Mesendoderm (in vitro differentiated cells): ENCODE measurements around the gene WNK2.

ENCODE experiments used
- DNase-seq: peaks from one replicate; pipeline ENCODE4 v3.0.0; 2013
- H2AK5ac ChIP-seq: 2 replicates; pipeline ENCODE4 v1.6.1; 2013; ENCODE audit warnings: low read length, inconsistent platforms
- H2BK120ac ChIP-seq: 2 replicates; pipeline ENCODE4 v1.6.1; 2013; ENCODE audit warnings: low read depth, mild to moderate bottlenecking, low read length, moderate library complexity, mixed read lengths
- H2BK15ac ChIP-seq: replicated peaks from 2 replicates; pipeline ENCODE4 v1.6.1; 2013; ENCODE audit warnings: low read depth, mild to moderate bottlenecking, moderate library complexity
- H2BK5ac ChIP-seq: 2 replicates; pipeline ENCODE4 v1.6.1; 2013; ENCODE audit warnings: low read length, inconsistent platforms
- H3K18ac ChIP-seq: 2 replicates; pipeline ENCODE4 v1.6.1; 2013; ENCODE audit warnings: mild to moderate bottlenecking, low read length, mixed read lengths
- H3K23ac ChIP-seq: one replicate; pipeline ENCODE4 v1.6.1; 2013; ENCODE audit warnings: low read length
- H3K27ac ChIP-seq: 2 replicates; pipeline ENCODE4 v1.5.1; 2013; ENCODE audit warnings: low read depth, mild to moderate bottlenecking, inconsistent platforms, low read length, moderate library complexity
- H3K27me3 ChIP-seq: 2 replicates; pipeline ENCODE4 v1.6.1; 2013; ENCODE audit warnings: low read length, control low read depth, mild to moderate bottlenecking, inconsistent platforms; ENCODE audit not compliant: insufficient read depth, poor library complexity
- H3K36me3 ChIP-seq: 2 replicates; pipeline ENCODE4 v1.6.1; 2013; ENCODE audit warnings: low read length, inconsistent platforms; ENCODE audit not compliant: control insufficient read depth, insufficient read depth
- H3K4ac ChIP-seq: one replicate; pipeline ENCODE4 v1.6.1; 2013; ENCODE audit warnings: low read depth, mild to moderate bottlenecking, low read length, moderate library complexity
- H3K4me1 ChIP-seq: 2 replicates; pipeline ENCODE4 v1.6.1; 2013; ENCODE audit warnings: low read depth, low read length, inconsistent platforms; ENCODE audit not compliant: control insufficient read depth
- H3K4me2 ChIP-seq: 2 replicates; pipeline ENCODE4 v1.6.1; 2013; ENCODE audit warnings: low read length
- H3K4me3 ChIP-seq: 2 replicates; pipeline ENCODE4 v1.5.1; 2013; ENCODE audit warnings: mild to moderate bottlenecking, low read length
- H3K56ac ChIP-seq: one replicate; pipeline ENCODE4 v1.6.1; 2013; ENCODE audit warnings: low read length
- H3K79me1 ChIP-seq: 2 replicates; pipeline ENCODE4 v1.6.1; 2013; ENCODE audit warnings: low read length, inconsistent platforms
- H3K79me2 ChIP-seq: 2 replicates; pipeline ENCODE4 v1.6.1; 2013; ENCODE audit warnings: mild to moderate bottlenecking, low read length; ENCODE audit not compliant: control insufficient read depth, insufficient read depth
- H3K9ac ChIP-seq: 2 replicates; pipeline ENCODE4 v1.6.1; 2013; ENCODE audit warnings: low read length, inconsistent platforms
- H4K5ac ChIP-seq: one replicate; pipeline ENCODE4 v1.6.1; 2013; ENCODE audit warnings: low read length
- H4K8ac ChIP-seq: one replicate; pipeline ENCODE4 v1.6.1; 2013; ENCODE audit warnings: low read depth, mild to moderate bottlenecking, control low read depth, low read length, moderate library complexity
- WGBS: extraction: QIAGEN DNeasy Blood & Tissue Kit; methylation state at CpG from one replicate; pipeline ENCODE4 v1.1.7; 2013; ENCODE audit warnings: low lambda C conversion rate, missing lambda C conversion rate; ENCODE audit not compliant: insufficient coverage; ENCODE audit errors: extremely low coverage; 5-methylcytosine and 5-hydroxymethylcytosine counted together

The WNK2 gene

GRCh38 chr9:93267091-93267541 is 83.2 kb downstream of the WNK2 start:
- no peaks in the 10 kb centered on the region for H3K79me1 ChIP-seq
- H3K4me2 ChIP-seq = no peak overlapping the region
- H3K4me3 ChIP-seq = no peak overlapping the region
- H2BK5ac ChIP-seq = no peak overlapping the region
- no peak overlapping the region for H4K8ac ChIP-seq
- no peak overlapping the region for H3K4ac ChIP-seq
- no peaks in the 10 kb centered on the region for H3K79me2 ChIP-seq
- H2BK120ac ChIP-seq = no peak overlapping the region
- no CpG with 5 or more reads among the region's 10 CpGs for WGBS
- no peak overlapping the region for H3K56ac ChIP-seq
- no peak overlapping the region for H3K27ac ChIP-seq
- no peak overlapping the region for H3K23ac ChIP-seq
- no peak overlapping the region for H3K9ac ChIP-seq
- H3K36me3 ChIP-seq = no peaks in the 10 kb centered on the region
- H3K18ac ChIP-seq = no peak overlapping the region
- H2BK15ac ChIP-seq = no peak overlapping the region
- no peaks in the 10 kb centered on the region for H3K27me3 ChIP-seq
- no peaks in the 10 kb centered on the region for H3K4me1 ChIP-seq
- H4K5ac ChIP-seq = no peak overlapping the region
- DNase-seq = no peak
- H2AK5ac ChIP-seq = no peak overlapping the region

DNA sequence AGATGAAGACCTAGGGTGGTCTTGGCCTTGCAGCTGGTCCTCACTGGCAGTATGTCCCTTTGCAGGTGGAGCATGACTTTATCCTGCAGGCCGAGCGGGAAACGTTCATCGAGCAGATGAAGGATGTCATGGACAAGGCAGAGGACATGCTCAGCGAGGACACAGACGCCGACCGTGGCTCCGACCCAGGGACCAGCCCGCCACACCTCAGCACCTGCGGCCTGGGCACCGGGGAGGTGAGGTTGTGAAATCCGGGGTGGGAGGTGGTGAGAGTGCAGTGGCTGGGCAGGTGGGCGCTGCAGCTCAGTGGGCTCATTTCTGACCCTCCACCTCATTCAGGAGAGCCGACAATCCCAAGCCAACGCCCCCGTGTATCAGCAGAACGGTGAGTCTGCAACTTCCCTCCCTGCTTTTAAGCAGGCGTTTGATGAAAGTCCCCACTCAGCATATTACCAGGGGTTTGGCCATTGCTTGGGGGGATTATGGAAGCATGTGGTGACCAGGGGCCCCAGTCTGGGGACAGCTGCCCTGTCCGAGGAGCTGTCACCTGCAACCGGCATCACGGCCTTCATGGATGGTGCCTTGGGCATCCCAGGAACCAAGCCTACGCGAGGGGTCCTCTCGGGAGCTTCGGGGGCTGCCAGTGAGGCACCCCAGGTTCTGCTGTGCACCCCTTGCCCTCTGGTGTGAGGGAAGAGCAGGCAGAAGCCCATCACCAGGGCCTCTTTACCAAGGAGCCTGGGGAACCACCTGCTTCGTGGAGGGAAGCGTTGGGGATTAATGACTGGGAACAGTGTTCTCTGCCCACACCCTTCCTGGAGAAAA is 84.0 kb downstream of the WNK2 start:
- H2AK5ac ChIP-seq = no peak overlapping the region
- DNase-seq = no peak

GRCh38 chr9:93268551-93269314 is 84.8 kb downstream of the WNK2 start:
- no peaks in the 10 kb centered on the region for H3K4me1 ChIP-seq
- no CpG with 5 or more reads among the region's 17 CpGs for WGBS
- no peaks in the 10 kb centered on the region for H3K36me3 ChIP-seq
- no peaks in the 10 kb centered on the region for H3K27me3 ChIP-seq
- no peak overlapping the region for H3K4me2 ChIP-seq
- H2AK5ac ChIP-seq = no peak overlapping the region
- no peak overlapping the region for H3K4ac ChIP-seq
- H2BK120ac ChIP-seq = no peak overlapping the region
- no peak overlapping the region for H4K5ac ChIP-seq
- H3K18ac ChIP-seq = no peak overlapping the region
- no peaks in the 10 kb centered on the region for H3K79me2 ChIP-seq
- H2BK5ac ChIP-seq = no peak overlapping the region
- no peak overlapping the region for H2BK15ac ChIP-seq
- no peak for DNase-seq
- H3K27ac ChIP-seq = no peak overlapping the region
- no peak overlapping the region for H3K23ac ChIP-seq
- H3K9ac ChIP-seq = no peak overlapping the region
- H3K56ac ChIP-seq = no peak overlapping the region
- H3K79me1 ChIP-seq = no peaks in the 10 kb centered on the region
- no peak overlapping the region for H4K8ac ChIP-seq
- no peak overlapping the region for H3K4me3 ChIP-seq

More for the DNA sequence above, 84.0 kb downstream of the WNK2 start:
- Histone ChIP-seq H3K4ac (no peak overlapping the region), H2BK120ac (no peak overlapping the region), H3K56ac (no peak overlapping the region), H3K79me2 (no peaks in the 10 kb centered on the region), H3K9ac (no peak overlapping the region), H3K36me3 (no peaks in the 10 kb centered on the region), H3K4me3 (no peak overlapping the region), H3K23ac (no peak overlapping the region), H3K27me3 (no peaks in the 10 kb centered on the region), H3K4me1 (no peaks in the 10 kb centered on the region), H3K4me2 (no peak overlapping the region), H2BK5ac (no peak overlapping the region), H2BK15ac (no peak overlapping the region), H4K8ac (no peak overlapping the region), H3K18ac (no peak overlapping the region), H3K79me1 (no peaks in the 10 kb centered on the region), H4K5ac (no peak overlapping the region), H3K27ac (no peak overlapping the region)
- whole genome bisulfite sequencing = no CpG with 5 or more reads among the region's 28 CpGs

DNA sequence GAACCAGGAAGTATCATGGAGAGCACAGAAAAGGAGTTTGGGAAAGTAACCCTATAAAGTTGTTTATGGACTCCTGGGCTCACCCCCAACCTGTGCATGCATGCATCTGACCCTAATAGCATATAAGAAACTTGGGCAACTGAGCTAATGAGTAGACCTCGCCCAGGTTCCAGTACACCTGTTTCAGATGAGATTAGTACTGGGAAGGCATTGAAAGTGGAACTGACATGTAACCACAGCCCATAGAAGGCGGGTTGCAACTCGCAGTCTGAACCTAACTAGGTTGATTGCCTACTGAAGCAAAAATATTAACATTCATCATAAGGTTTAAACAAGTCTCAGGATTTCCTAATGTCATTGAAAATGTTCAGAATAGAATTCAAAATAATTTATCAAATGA is 87.0 kb downstream of the WNK2 start:
- WGBS = no CpG with 5 or more reads among the region's 3 CpGs
- Histone ChIP-seq H3K4me1 (no peaks in the 10 kb centered on the region), H3K79me2 (no peaks in the 10 kb centered on the region), H4K8ac (no peak overlapping the region), H4K5ac (no peak overlapping the region), H3K56ac (no peak overlapping the region), H2BK5ac (no peak overlapping the region), H2BK120ac (no peak overlapping the region), H3K23ac (no peak overlapping the region), H3K27me3 (no peaks in the 10 kb centered on the region), H3K4me2 (no peak overlapping the region), H3K18ac (no peak overlapping the region), H3K36me3 (no peaks in the 10 kb centered on the region), H3K9ac (no peak overlapping the region), H3K27ac (no peak overlapping the region), H2AK5ac (no peak overlapping the region), H2BK15ac (no peak overlapping the region), H3K4ac (no peak overlapping the region), H3K4me3 (no peak overlapping the region), H3K79me1 (no peaks in the 10 kb centered on the region)
- DNase-seq = no peak

- Histone ChIP-seq H4K5ac (no peak overlapping the region), H3K56ac (no peak overlapping the region), H3K36me3 (no peaks in the 10 kb centered on the region), H3K9ac (no peak overlapping the region), H2AK5ac (no peak overlapping the region), H3K27ac (no peak overlapping the region), H2BK120ac (no peak overlapping the region), H3K4me1 (no peaks in the 10 kb centered on the region), H3K4me3 (no peak overlapping the region), H2BK15ac (no peak overlapping the region), H3K27me3 (no peaks in the 10 kb centered on the region), H2BK5ac (no peak overlapping the region), H3K4ac (no peak overlapping the region), H3K79me2 (no peaks in the 10 kb centered on the region), H3K23ac (no peak overlapping the region), H3K4me2 (no peak overlapping the region), H3K79me1 (no peaks in the 10 kb centered on the region), H4K8ac (no peak overlapping the region), H3K18ac (no peak overlapping the region)
- DNase-seq = no peak
- WGBS = no CpG with 5 or more reads among the region's 5 CpGs
Observed at GRCh38 chr9:93276973-93277372, 93.0 kb downstream of the WNK2 start.
